Panc1 (cell line): ENCODE results near the gene WLS. TPM values are rescaled to one million over a fixed set of nuclear protein-coding genes. Genes with fewer than 3 reads are reported as not detected.

Source experiments
- ATAC-seq: fragments of 200-7000 bp; cut with Tn5 transposase; 2 replicates; pipeline ENCODE4 v1.9.1; 2020; ENCODE audit warnings: mild to moderate bottlenecking, moderate library complexity
- BruUV-seq: library from RNA; stranded (reverse); fragments of 400-500 nt; replicated peaks from 2 replicates; lab custom pipeline; 2021; lab: Mats Ljungman, UMichigan
- CTCF ChIA-PET: fragments of 300-600 bp; sonication (Branson Sonifier 250); formaldehyde crosslinking; loops from one replicate; lab custom pipeline; 2022; ENCODE audit warnings: antibody characterized with exemption; lab: Charles Lee
- POLR2A ChIA-PET: fragments of 300-600 bp; sonication (Branson Sonifier 250); formaldehyde crosslinking; loops from one replicate; lab custom pipeline; 2022; ENCODE audit warnings: antibody characterized with exemption; lab: Charles Lee
- DNase-seq: peaks from one replicate; pipeline ENCODE4 v3.0.0-alpha.2; 2010; ENCODE audit warnings: low read depth, low spot score
- H3K27ac ChIP-seq: 2 replicates; pipeline ENCODE4 v1.5.1; 2011; ENCODE audit warnings: mild to moderate bottlenecking, low read length, inconsistent platforms
- H3K27me3 ChIP-seq: fragments of 200-500 bp; sonication (Bioruptor generic); 2 replicates; pipeline ENCODE4 v1.6.0; 2014; ENCODE audit warnings: low read length, inconsistent platforms; ENCODE audit not compliant: control insufficient read depth, insufficient read depth
- H3K36me3 ChIP-seq: fragments of 200-500 bp; sonication (Bioruptor generic); 2 replicates; pipeline ENCODE4 v1.5.1; 2014; ENCODE audit warnings: inconsistent platforms, mild to moderate bottlenecking, low read length, moderate library complexity; ENCODE audit not compliant: control insufficient read depth, insufficient read depth
- H3K4me1 ChIP-seq: 2 replicates; pipeline ENCODE4 v1.5.1; 2011; ENCODE audit warnings: inconsistent platforms, mild to moderate bottlenecking, low read length, moderate library complexity; ENCODE audit not compliant: control insufficient read depth, insufficient read depth
- H3K4me3 ChIP-seq, 2 experiments: 2 replicates each; pipeline ENCODE4 v1.5.1; 2011 to 2012; ENCODE audit warnings: low read depth in 2 of 2, low read length in 2 of 2, mild to moderate bottlenecking in 2 of 2, inconsistent platforms in 1 of 2, moderate library complexity in 1 of 2
- H3K9me3 ChIP-seq: fragments of 200-500 bp; sonication (Bioruptor generic); 2 replicates; pipeline ENCODE4 v1.5.1; 2014; ENCODE audit warnings: low read depth, mild to moderate bottlenecking, inconsistent platforms, low read length, moderate library complexity; ENCODE audit not compliant: control insufficient read depth, insufficient read depth
- POLR2AphosphoS5 ChIP-seq: IDR thresholded peaks from 2 replicates; pipeline ENCODE4 v1.6.1; 2012; ENCODE audit warnings: mild to moderate bottlenecking, low read depth, low read length, moderate library complexity
- SIN3A ChIP-seq: IDR thresholded peaks from 2 replicates; pipeline ENCODE4 v1.6.1; 2012; ENCODE audit warnings: low read depth, mild to moderate bottlenecking, low read length, moderate library complexity, borderline replicate concordance; ENCODE audit not compliant: insufficient read depth
- TCF7L2 ChIP-seq: IDR thresholded peaks from 2 replicates; pipeline ENCODE4 v1.6.1; 2011; ENCODE audit warnings: mild to moderate bottlenecking, low read depth, low read length, inconsistent platforms
- in situ Hi-C: cut with HindIII; loops from 2 replicates; pipeline ENCODE4 v1.10.0; 2016; ENCODE audit warnings: low sequenced_read_pairs, low pct_unique_long_range_greater_than_20kb
- intact Hi-C: fragments of 100-400 bp; cut with micrococcal nuclease; formaldehyde crosslinking; loops from one replicate; pipeline ENCODE4 v1.10.0; 2022; ENCODE audit not compliant: unreplicated experiment
- microRNA-seq: library from miRNA; unstranded; fragments of <30 nt; microRNA quantifications from one replicate; pipeline ENCODE4 v1.1.0, GENCODE V29; 2020; ENCODE audit not compliant: unreplicated experiment
- total RNA-seq: library from RNA; stranded (reverse); gene quantifications from one replicate; pipeline ENCODE4 v1.2.1, GENCODE V29; 2021; ENCODE audit not compliant: unreplicated experiment
- TF ChIP-seq, protein P1 (sequence below): fragments of 450-650 bp; IDR thresholded peaks from 2 replicates; pipeline ENCODE4 v1.5.1; 2017; ENCODE audit warnings: mild to moderate bottlenecking
- TF ChIP-seq, protein P2 (sequence below), 2 experiments: IDR thresholded peaks; 2 replicates each; pipeline ENCODE4 v1.6.1; 2011 to 2012; ENCODE audit warnings: low read depth in 2 of 2, control low read depth in 1 of 2, low read length in 1 of 2, mild to moderate bottlenecking in 1 of 2, moderate library complexity in 1 of 2; ENCODE audit not compliant: insufficient read depth in 1 of 2

Gene WLS
- total RNA-seq, 1 experiment from 2014 or later = 29.6 TPM

DNA sequence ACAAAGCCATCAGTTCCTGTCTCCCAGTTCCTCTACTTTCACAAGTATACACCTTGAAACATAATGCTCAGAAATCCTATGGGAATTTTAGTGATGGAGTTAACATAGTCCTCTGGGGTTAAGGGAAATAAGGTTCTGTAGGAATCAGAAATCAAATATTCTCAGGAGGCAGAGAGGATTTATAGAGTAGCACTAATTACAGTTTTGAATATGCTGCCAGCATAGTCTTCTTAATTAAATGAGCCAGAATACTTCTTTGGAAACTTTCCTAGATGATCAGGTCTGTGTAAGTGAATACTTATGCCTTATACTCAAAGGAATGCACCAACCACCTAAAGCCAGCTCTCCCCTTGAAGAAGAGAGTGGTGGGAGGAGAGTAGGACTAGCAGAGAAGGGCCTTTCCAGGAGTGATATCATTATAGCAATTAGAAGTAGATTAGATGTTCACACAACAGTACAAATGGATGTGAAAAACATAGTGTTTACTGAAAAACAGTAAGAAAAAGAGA lies 150.5 kb downstream of the WLS start:
- DNase-seq = no peak
- intact Hi-C loops (no loop called here), in situ Hi-C loops (no loop called here)
- CTCF ChIA-PET = no interaction called here
- Histone ChIP-seq H3K4me1 (no peaks in the 10 kb centered on the region), H3K9me3 (no peaks in the 10 kb centered on the region), H3K27me3 (no peaks in the 10 kb centered on the region), H3K4me3 (no peak overlapping the region), H3K36me3 (no peaks in the 10 kb centered on the region), H3K27ac (no peak overlapping the region)
- no peak for TF ChIP-seq TCF7L2
- ATAC-seq = no peak
- POLR2A ChIA-PET = no interaction called here
- no TSS peak for BruUV-seq

DNA sequence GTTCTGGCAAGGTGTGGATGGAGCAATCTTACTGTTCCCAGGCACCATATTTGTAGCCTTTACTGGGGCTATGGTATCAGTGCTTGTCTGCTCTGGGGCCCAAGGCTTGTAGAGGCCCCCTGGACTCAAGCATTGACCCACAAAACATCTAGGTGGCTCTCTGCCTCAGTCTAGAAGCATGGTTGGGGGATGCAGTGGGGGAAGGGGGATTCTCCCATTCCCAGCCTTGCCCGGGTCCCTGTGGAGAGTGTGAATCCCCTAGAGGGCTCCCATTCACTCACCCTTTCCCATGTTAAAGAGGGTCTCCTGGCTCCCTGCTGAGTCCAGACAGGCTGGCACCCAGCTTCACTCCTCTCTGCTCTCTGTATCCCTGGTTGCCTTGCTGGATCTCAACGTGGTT lies 153.7 kb downstream of the WLS start:
- Histone ChIP-seq H3K27me3 (no peaks in the 10 kb centered on the region), H3K4me1 (no peaks in the 10 kb centered on the region), H3K4me3 (no peak overlapping the region), H3K36me3 (no peaks in the 10 kb centered on the region), H3K27ac (no peak overlapping the region), H3K9me3 (no peaks in the 10 kb centered on the region)
- DNase-seq (no peak), ATAC-seq (no peak)
- no TSS peak for BruUV-seq
- in situ Hi-C loops = no loop called here
- no peak for TF ChIP-seq TCF7L2
- TF ChIP-seq POLR2AphosphoS5 = no peak
- TF ChIP-seq, protein P1, sequence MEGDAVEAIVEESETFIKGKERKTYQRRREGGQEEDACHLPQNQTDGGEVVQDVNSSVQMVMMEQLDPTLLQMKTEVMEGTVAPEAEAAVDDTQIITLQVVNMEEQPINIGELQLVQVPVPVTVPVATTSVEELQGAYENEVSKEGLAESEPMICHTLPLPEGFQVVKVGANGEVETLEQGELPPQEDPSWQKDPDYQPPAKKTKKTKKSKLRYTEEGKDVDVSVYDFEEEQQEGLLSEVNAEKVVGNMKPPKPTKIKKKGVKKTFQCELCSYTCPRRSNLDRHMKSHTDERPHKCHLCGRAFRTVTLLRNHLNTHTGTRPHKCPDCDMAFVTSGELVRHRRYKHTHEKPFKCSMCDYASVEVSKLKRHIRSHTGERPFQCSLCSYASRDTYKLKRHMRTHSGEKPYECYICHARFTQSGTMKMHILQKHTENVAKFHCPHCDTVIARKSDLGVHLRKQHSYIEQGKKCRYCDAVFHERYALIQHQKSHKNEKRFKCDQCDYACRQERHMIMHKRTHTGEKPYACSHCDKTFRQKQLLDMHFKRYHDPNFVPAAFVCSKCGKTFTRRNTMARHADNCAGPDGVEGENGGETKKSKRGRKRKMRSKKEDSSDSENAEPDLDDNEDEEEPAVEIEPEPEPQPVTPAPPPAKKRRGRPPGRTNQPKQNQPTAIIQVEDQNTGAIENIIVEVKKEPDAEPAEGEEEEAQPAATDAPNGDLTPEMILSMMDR = no peak
- no peak for TF ChIP-seq SIN3A
- TF ChIP-seq, protein P2, sequence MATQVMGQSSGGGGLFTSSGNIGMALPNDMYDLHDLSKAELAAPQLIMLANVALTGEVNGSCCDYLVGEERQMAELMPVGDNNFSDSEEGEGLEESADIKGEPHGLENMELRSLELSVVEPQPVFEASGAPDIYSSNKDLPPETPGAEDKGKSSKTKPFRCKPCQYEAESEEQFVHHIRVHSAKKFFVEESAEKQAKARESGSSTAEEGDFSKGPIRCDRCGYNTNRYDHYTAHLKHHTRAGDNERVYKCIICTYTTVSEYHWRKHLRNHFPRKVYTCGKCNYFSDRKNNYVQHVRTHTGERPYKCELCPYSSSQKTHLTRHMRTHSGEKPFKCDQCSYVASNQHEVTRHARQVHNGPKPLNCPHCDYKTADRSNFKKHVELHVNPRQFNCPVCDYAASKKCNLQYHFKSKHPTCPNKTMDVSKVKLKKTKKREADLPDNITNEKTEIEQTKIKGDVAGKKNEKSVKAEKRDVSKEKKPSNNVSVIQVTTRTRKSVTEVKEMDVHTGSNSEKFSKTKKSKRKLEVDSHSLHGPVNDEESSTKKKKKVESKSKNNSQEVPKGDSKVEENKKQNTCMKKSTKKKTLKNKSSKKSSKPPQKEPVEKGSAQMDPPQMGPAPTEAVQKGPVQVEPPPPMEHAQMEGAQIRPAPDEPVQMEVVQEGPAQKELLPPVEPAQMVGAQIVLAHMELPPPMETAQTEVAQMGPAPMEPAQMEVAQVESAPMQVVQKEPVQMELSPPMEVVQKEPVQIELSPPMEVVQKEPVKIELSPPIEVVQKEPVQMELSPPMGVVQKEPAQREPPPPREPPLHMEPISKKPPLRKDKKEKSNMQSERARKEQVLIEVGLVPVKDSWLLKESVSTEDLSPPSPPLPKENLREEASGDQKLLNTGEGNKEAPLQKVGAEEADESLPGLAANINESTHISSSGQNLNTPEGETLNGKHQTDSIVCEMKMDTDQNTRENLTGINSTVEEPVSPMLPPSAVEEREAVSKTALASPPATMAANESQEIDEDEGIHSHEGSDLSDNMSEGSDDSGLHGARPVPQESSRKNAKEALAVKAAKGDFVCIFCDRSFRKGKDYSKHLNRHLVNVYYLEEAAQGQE (IDR thresholded peaks at IDR 0.05; ENCODE audit: insufficient read depth in 1 of 2, low read depth in 2 of 2, low read length in 1 of 2) = no peak
- CTCF ChIA-PET = no interaction called here
- intact Hi-C loops = no loop called here
- POLR2A ChIA-PET = no interaction called here

Small RNAs within 50 kb of the gene (microRNA-seq; reads per million reads assigned to microRNA genes)
- 1.3 reads per million for gene MIR1262

Other genes with a start within 250 kb of the WLS start
- not detected for gene DIRAS3, start 181.9 kb downstream of the WLS start, total RNA-seq
- gene RPE65, start 217.4 kb upstream of the WLS start, total RNA-seq = not detected